HL-60 (cell line): ENCODE data around the gene HHATL.

ENCODE experiments used
- DNase-seq, 2 experiments: peaks; one replicate each; pipeline ENCODE4 v3.0.0-alpha.2; 2010 to 2020; ENCODE audit warnings: low read depth in 1 of 2, low spot score in 1 of 2
- H3K27ac ChIP-seq: fragments of 250-450 bp; sonication (Bioruptor Pico); replicated peaks from 2 replicates; pipeline ENCODE4 v1.5.1; 2020; ENCODE audit warnings: mild to moderate bottlenecking, moderate library complexity
- H3K27me3 ChIP-seq: fragments of 250-450 bp; sonication (Bioruptor Pico); 2 replicates; pipeline ENCODE4 v1.5.1; 2021; ENCODE audit warnings: mild to moderate bottlenecking, moderate library complexity; ENCODE audit not compliant: insufficient read depth, poor library complexity, severe bottlenecking
- H3K4me3 ChIP-seq: replicated peaks from 2 replicates; pipeline ENCODE4 v1.5.1; 2011; ENCODE audit warnings: mild to moderate bottlenecking, control low read depth, low read length; ENCODE audit not compliant: insufficient read depth
- CTCF ChIP-seq: IDR thresholded peaks from one replicate; pipeline ENCODE4 v1.5.1; 2011; ENCODE audit warnings: low read length, control low read depth, inconsistent platforms; ENCODE audit not compliant: insufficient read depth
- GABPA ChIP-seq: IDR thresholded peaks from 2 replicates; pipeline ENCODE4 v1.6.1; 2012; ENCODE audit warnings: low read depth
- POLR2AphosphoS5 ChIP-seq: IDR thresholded peaks from 2 replicates; pipeline ENCODE4 v1.6.1; 2012; ENCODE audit warnings: low read depth
- REST ChIP-seq: IDR thresholded peaks from 2 replicates; pipeline ENCODE4 v1.6.1; 2012; ENCODE audit warnings: low read depth; ENCODE audit not compliant: insufficient replicate concordance
- SPI1 ChIP-seq: IDR thresholded peaks from 2 replicates; pipeline ENCODE4 v1.6.1; 2012; ENCODE audit warnings: low read depth, mild to moderate bottlenecking, borderline replicate concordance

Gene HHATL

GRCh38 chr3:42749753-42750231, 47.2 kb upstream of the HHATL start:
- DNase-seq, result peak in 1 of 2 experiments; percentile 68
- Histone ChIP-seq H3K27ac (no peak overlapping the region), H3K4me3 (no peak overlapping the region), H3K27me3 (no peaks in the 10 kb centered on the region)
- TF ChIP-seq GABPA (no peak), CTCF (peak; percentile 68)

GRCh38 chr3:42749025-42749752, 46.6 kb upstream of the HHATL start:
- H3K4me3 ChIP-seq, result no peak overlapping the region
- TF ChIP-seq SPI1 (no peak), POLR2AphosphoS5 (no peak), GABPA (no peak), CTCF (no peak), REST (no peak)
- no peaks in the 10 kb centered on the region for H3K27me3 ChIP-seq
- no peak for DNase-seq
- H3K27ac ChIP-seq, result no peak overlapping the region

GRCh38 chr3:42747581-42747980, 45.0 kb upstream of the HHATL start:
- no peak overlapping the region for H3K4me3 ChIP-seq
- H3K27me3 ChIP-seq, result no peaks in the 10 kb centered on the region
- H3K27ac ChIP-seq, result no peak overlapping the region
- no peak for DNase-seq
- TF ChIP-seq GABPA (no peak), CTCF (no peak), SPI1 (no peak), POLR2AphosphoS5 (no peak), REST (no peak)
